ENCODE results near the gene DYNC2I2.
"Not testable (repeated sequence)": the region's sequence is repeated elsewhere in the genome, so short reads cannot be mapped to it uniquely, and the experiment has no call there.

DYNC2I2 gene

DNA sequence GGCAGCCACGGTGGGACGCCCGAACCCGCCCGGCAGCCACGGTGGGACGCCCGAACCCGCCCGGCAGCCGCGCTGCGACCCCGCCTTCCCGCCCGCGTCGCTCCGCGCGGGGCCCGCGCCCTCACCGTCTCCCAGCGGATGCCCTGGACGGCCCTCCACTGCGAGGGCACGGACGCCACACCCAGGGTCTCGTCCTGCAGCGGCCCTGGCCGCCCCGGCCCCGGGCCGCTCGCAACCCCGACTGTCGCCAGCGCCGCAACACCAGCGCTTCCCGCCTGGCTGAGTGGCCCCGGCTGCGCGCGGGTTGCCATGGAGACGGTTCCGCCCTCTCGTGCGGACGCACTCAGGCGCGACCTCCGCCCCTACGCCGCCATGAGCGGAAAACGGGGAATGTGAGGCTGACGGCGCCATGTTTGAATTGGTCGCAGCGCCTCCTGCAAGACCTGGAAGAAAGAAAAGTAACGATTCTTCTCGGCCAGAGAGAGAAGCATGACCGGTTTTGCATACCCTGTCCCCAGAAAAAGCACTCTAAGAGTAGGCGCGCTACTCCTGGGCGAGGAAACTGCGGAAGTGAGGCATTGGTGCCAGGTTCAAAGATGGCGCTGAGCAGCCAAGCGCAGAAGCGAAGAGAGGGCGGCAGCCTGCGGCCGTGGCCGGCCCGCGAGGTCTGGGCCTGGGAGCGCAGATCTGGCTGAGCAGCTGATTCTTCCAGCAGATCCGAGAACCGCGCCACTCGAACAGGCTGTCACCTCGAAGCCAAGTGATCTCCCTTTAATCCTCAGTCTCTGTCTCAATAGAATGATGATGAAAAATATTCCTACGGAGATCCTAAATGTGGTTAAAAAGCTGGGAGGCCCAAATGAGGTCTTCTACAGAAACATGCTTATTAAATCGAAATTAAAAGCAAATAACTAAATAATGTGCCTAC is at the start of gene DYNC2I2:
Gene DYNC2I2 (minus strand): TSS at position 432 of the 928 bp plus-strand sequence. CDS start 121 bp downstream, at position 311.
- DNase-seq: peak; percentile 99

DNA sequence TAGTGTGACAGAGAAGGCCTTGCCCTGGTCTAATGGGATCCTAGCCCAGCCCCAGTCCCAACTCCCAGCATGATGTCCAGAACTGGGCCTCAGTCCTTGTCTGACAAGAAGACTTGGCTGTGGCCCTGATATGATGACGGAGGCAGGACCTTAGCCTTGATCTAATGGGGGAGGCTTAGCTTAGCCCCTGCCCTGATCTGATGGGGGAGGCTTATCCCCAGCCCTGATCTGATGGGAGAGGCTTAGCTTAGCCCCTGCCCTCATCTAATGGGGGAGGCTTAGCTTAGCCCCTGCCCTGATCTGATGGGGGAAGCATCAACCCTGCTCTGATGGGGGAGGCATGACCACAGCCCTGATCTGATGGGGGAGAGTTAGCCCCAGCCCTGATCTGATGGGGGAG is 49.4 kb upstream of the DYNC2I2 start:
- no peak for DNase-seq

DNA sequence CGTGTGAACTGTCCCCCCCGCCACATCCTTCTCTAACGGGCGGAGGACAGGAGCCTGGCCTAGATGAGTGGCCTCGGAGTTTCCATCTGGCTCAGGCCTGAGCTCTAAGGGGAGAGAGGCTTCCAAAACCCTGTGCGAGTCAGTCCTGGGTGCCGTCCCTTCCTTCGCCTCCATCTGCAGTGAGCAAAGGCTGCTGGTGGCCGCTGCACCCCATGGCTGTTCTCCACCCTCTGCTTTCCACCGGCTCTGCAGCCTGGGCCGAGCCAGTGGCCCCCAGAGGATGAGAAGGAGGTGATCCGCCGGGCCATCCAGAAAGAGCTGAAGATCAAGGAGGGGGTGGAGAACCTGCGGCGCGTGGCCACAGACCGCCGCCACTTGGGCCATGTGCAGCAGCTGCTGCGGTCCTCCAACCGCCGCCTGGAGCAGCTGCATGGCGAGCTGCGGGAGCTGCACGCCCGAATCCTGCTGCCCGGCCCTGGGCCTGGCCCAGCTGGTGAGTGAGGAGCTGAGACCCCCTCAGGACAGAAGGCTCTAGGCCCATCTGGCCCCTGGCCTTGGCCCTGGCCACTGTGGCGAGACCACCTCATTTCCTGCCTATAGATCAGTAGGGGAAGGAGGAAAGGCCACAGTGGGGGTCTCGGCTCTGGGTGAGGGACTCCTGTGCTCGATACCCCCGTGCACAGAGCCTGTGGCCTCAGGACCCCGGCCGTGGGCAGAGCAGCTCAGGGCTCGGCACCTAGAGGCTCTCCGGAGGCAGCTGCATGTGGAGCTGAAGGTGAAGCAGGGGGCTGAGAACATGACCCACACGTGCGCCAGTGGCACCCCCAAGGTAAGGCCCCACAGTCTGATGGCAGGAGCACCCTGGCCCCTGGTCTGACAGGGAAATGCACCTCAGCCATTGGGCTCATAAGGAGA is 48.7 kb upstream of the DYNC2I2 start:
- no peak for DNase-seq

DNA sequence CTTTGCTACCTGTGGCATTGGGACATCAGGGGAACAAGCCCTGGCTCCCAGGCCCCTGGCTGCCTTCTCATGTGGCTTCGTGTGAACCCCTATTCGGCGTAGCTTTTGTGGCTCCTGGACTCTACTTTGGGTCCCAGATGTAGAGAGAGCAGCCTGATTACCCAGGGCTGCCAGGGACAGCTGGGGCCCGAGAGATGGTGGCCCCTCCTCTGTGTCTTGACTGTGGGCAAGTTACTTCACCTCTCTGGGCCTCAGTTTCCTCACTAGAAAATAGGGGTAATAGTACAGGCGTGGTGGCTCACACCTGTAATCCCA is 47.7 kb upstream of the DYNC2I2 start:
- no peak for DNase-seq

DNA sequence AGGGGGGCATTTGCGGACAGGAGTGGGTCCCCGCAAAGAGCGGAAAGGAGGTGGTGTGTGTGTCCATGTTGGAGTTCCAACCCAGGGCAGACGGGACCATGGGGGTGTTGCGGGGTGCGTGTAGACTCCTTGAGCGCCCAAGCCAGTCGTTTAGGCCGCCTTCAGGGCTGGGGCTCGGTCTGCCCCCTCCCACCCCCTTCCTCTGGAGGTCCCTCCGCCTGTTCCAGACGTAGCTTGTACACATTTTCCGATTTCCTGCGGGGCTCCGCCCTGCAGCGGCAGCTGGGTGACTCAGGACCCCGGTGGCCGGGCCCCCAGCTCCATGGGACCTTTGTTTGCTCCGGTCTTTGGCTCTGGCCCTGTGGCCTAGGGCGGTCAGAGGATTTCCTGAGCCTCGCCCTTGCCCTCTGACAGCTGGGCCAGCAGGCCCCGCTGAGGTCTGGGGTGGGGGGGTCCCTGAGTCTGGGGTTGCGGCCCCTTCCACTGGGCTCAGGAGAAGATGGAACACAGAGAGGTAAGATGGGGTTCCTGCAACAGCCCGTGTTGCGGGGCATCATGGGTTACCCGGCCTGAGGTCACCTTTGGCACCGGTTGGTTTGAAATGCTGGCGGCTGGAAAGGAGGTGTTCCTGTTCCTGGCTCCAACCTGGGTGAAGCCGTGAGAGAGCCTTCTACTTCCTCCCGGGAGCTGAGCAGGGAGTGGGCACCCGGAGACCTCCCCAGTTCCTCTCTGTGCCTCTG is 47.1 kb upstream of the DYNC2I2 start:
- no peak for DNase-seq

DNA sequence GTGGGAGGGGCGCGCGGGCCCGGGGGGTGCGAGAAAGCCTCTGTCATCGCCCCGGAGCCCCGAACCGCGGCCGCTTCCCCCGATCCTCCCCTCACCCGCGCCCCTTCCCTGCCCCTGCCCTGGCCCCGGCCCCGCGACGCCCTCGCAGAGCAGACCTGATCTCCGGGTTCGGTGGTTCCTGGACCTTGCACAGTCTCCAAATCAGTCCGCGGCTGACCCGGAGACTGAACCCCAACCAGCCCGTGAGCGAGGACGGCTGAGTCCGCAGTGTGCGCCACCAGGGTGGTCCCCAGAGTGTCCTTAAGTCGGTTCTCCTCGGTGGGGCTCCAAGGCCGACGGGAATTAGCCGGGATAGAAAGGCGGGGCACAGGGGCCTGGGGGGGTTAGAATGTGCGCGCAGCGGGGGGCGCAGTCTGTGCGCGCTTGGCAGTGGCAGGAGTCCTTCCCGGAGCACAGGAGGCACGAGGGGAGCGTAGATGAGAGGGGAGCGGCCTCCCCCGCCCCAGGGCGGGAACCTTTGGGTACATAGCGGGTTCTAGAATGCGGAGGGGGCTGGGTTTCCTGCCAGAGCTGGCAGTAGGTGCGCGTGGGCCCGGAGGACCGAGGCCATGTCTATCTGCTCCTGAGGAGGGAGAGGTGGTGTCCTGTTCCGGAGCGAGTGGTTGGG is 46.4 kb upstream of the DYNC2I2 start:
- peak; percentile 37 for DNase-seq

DNA sequence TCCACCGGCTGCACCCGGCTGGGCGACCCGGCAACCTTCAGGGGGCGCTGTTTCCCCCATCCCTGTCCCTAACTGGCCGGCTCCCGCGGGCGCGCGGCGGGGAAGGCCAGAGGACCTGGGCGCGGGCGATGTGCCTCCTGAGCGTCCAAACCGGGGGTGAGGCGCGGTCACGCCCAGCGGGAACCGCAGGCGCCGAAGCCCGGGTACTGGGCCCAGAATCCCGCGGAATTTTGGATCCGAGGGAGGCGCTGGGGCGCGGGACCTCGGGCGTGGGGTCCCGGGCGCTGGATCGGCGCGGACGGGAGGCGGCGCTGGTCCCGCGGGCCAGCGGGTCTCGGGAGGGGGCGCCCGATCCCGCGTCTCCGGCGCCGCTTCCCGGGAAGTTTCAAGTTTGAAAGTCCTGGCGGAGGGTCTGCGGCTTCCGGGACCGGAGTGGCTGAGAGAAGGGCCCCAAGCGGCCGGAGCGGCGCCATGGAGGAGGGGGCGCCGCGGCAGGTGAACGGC is 45.9 kb upstream of the DYNC2I2 start, which contains the start of gene PKN3:
Gene PKN3 (plus strand): TSS at position 59 of the 504 bp plus-strand sequence. CDS start 413 bp downstream, at position 472.
- DNase-seq: peak; percentile 95

DNA sequence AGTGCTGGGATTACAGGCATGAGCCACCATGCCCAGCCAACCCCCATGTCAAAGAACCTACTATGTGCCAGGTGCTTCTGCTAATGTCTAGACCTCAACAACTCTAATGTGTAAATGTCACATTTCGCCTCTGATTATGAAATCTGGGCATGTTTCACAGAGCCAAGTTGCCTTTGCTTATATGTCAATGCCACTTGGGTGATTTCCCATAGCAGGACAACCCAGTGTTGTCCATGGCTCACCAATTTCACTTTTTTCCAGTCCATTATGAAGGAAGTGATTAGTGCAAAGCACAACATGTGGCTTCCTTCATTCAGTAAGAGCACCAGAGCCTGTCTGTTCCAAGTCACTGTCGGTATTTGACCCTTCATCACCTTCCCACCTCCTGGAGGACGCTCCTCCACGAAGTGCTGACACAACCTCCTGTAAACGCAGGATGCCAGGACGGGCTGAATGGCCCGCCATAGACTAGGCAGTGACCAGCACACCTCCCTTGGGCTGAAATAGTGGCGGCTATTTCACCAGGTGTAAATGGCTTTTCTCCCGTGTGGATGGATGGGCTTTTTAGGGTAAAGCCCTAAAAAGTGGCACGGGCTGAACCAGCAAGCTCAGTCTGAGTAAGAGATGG is 44.7 kb upstream of the DYNC2I2 start:
- no peak for DNase-seq

DNA sequence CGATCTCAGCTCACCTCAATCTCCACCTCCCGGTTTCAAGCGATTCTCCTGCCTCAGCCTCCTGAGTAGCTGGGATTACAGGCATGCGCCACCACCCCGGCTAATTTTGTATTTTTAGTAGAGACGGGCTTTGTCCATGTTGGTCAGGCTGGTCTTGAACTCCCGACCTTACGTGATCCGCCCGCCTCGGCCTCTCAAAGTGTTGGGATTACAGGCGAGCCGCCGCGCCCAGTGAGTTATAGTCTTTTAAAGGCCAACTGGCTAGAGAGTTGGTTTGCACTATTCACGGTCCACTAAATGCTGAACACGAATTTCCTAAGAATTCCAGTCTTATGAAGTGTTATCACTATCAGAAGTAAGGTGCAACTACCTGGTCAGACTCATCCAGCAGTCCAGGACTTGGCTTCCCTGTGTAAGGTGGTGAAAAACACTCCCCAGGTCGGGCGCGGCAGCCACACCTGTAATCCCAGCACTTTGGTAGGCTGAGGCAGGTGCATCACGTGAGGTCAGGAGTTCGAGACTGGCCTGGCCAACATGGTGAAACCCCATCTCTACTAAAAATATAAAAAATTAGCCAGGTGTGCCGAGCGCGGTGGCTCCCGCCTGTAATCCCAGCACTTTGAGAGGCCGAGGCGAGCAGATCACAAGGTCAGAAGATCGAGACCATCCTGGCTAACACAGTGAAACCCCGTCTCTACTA is 42.6 kb upstream of the DYNC2I2 start:
- DNase-seq: not testable (repeated sequence)

DNA sequence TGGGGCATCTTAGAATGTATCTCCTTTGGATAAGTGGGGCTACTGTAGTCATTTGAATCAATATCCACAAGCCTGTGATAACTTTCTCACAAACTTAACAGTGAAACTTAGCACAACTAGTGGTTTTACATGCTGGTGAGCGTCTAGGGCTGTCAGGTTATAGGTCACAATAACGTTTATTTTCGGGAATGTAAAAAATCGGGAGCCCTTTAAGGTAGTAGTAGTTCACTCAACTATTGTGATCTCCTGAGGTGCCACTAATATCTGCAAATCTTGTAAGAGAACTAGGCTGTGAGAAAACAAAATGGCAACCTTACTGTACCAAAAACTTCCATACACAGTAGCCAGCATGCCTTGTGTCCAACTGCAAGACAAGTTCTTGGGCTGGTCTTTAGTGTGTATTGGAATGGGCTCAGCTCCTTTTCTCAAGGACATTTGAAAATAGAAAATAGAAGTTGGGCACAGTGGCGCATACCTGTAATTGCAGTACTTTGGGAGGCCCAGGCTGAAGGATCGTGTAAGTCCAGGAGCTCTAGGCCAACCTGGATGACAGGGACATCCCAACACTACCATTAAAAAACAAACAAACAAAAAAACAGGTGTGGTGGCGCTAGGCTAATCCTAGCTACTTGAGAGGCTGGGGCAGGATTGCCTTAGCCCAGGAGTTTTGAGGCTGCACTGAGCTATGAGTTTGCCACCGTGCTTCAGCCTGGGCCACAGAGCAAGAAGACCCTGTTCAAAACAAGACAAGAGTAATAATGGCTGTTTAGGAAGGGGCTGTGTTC is 40.5 kb upstream of the DYNC2I2 start:
- no peak for DNase-seq

DNA sequence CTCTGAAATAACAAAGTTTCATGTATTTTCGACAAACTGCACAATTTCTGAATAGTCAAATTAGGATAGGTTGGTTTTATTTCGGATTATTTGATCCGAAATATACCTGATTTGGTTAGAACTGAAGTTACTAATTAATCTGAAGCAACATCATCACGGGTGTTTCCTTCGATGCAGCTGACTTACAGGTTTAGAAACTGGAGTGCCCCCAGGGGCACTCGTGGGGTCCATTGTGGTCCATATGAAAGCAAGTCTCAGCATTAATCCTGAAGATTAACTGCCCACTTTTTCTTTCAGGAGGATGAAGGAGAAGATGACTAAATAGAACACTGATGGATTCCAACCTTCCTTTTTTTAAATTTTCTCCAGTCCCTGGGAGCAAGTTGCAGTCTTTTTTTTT is 37.7 kb upstream of the DYNC2I2 start:
- DNase-seq: no peak

DNA sequence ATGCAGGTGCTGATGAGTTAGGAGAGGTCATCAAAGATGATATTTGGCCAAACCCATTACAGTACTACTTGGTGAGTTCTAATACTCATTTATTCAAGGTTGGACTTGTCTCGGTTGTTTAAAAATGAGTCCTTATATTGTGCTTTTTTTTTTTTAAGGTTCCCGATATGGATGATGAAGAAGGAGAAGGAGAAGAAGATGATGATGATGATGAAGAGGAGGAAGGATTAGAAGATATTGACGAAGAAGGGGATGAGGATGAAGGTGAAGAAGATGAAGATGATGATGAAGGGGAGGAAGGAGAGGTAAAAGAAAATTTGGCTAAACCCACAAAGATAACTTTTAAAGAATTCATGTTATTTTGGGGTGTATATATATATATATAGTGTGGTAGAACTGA is 37.1 kb upstream of the DYNC2I2 start:
- DNase-seq: not testable (repeated sequence)

DNA sequence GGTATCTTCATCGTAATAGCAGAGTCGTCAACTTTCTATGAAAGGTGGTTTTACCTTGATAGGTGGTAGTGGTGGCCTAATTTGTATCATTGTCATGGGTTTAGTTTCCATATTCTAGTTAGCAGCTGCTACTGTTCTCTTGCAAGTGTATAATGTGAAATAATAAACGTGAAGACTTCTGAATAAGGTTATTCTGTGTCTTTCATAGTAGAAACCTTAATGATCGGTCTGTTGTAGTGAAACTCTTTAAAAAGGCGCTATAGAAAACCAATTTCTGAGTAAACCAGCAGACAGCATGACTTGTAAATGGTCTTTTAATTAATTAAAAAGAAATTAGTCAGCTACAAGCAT is 34.0 kb upstream of the DYNC2I2 start:
- DNase-seq: no peak

DNA sequence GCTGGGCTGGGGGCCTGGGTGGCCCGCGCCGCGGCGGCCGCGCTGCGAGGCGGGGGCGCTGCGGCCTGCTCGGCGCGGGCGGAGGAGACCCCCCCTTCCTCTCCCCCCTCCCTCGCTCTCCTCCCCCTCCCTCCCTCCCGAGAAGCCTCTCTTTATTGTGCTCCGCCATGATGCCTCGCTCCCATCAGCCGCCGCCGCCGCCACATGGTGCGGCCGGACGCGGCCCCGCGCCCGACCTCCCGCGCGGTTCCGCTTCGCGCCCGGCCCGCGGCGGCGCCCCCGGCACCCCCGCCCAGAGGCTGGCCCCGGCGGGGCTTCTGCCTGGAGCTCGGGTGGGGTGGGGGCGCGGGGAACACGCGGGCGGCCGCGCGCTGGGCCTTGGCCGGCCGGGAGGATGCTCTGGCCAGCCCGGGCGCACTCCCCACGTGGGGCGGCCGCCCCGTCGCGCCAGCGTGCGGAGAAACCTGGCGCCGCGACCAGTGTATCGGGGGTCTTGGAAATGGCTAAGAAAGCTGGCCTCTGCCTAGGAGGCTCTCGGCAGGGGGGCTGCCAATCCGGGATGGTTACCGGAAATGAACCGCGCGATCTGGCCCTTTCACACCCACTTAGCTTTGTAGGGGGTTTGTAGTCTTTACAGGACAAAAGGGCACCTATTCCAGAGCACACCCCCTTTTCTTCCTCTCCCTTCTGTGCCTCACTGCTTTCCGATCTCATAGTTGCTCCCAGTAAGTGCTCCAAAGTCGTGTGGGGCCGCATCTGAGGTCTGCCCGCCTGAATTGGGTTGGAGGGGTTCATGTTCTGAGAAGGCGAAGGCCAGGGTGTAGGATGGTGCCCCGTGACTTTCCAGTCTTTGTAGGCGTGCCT is 33.4 kb upstream of the DYNC2I2 start:
- peak; percentile 71 for DNase-seq

DNA sequence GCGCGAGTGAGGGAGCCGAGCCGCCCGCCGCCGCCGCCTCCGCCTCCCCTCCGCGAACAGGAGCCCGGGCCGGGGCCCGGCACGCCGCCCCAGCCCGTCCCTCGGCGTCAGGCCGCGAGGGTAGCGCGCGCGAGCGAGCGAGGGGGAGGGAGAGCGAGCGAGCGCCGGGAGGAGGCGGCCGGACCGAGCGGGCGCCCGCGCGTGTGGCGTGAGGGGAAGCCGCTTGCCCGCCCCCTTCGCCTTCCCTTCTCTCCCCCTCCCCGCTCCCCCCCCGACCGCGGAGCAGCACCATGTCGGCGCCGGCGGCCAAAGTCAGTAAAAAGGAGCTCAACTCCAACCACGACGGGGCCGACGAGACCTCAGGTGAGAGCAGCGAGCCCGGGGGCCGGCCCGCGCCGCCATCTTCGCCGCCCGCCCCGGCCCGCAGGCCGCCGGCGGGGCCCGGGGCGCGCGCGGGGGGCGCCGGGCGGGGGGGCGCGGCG is 32.7 kb upstream of the DYNC2I2 start:
- no peak for DNase-seq

DNA sequence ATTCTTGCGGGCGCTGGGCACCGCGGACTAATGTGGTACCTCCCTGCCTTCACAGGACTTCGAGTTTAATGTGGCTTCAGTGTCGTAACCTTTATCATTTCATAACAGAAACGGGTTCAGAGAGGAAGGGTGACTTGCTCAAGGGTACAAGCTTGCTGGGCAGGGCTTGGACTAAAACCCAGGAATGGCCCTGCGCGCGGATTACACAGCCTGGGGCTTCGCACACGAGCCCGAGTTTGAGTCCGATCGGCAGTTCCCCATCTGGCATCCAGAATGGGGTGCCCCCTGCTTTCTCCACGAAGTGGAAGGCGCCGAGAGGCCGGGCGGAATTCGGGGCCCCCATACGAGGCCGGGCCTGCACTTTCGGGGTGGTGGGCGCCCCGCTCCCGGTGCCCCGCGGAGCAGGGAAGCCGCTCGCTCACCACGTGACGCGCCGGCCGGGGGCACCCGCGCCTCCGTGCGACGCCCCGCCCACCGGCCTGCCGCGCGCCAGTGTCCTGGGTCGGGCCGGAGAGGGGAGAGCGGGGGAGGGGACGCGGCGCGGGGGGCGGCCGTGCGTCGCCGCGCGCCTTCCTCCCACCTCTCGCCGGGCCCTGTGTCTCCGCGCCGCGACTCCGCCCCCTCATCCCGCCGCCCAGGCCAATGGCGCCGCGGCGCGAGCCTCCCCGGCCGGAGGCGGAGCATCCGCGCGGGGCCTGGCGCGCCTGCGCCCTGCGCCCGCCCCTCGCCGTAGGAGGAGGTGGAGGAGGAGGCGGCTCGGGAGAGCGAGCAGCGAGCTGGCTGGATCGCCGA is 32.0 kb upstream of the DYNC2I2 start, which contains the start of gene SET:
Gene SET (plus strand): TSS at position 722 of the 792 bp plus-strand sequence. CDS start 361 bp downstream, outside the sequence.
- DNase-seq: peak; percentile 99

DNA sequence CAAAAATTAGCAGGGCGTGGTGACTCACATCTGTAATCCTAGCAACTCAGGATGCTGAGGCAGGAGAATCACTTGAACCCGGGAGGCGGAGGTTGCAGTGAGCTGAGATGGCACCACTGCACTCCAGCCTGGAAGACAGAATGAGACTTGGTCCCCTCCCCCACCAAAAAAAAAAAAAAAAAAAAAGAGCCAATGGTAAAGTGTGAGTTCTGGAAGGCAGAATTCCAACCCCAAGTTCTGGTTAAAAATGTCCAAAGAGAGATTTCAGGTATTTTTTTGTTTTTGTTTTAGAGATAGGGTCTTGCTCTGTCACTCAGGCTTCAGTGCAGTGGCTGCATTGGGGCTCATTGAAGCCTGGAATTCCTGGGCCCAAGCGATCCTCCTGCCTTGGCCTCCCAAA is 30.8 kb upstream of the DYNC2I2 start:
- no peak for DNase-seq
